GM21529 (cell line): ENCODE data around the gene PKP2.

Experiments
- ATAC-seq: cut with Tn5 transposase; IDR thresholded peaks from one replicate; pipeline ENCODE4 v1.9.1; 2021; ENCODE audit not compliant: unreplicated experiment

The PKP2 gene

DNA sequence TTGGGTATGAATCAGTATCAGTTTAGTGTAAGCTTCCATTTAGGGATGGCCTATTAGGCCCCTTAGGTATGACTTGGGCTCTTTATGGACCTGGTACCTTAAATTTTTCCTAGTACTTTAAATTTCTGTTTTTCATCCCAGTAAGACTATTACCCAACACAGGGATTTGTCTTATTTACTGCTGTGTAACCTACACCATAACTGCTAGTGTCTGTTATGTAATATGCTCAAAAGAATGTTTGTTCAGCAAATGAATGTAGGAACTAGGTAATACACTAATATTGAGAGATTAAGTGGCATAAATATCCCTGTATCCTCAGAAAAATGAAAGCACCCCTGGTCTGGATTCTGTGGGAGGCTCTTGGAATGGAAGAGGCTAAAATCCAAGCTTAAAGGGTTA lies 77.2 kb downstream of the PKP2 start:
- ATAC-seq: no peak

DNA sequence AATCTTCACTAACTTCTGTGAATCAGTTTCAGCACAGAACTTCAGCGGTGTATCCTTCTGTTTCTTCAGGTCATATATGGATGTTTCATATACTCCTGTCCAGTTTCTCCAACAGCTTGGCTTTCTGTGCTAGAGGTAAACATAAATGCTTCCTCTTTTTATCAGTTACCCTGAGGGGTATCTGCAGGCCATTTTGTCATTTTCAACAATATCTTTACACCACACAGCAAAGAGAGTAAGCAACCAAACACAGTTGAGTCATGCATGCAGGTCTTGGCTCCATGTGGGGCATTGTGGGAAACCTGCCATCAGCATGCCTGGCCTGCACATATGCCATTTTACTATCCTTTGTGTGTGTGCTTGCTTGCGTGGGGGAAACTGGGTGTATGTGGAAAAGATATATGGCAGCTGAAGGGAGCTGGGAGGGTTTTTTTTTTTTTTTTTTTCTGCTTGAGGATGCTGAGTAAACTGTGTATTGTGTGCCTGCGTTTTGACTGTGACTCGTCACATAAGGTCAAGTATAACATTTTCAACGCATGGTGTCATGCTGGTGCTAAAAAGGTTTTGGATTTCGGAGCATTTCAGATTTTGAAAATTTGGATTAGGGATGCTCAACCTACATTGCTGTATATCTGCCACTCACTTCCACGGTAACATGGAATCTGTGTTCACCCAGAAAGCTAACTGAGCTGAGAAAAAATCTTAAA lies 84.7 kb downstream of the PKP2 start:
- ATAC-seq: no peak

DNA sequence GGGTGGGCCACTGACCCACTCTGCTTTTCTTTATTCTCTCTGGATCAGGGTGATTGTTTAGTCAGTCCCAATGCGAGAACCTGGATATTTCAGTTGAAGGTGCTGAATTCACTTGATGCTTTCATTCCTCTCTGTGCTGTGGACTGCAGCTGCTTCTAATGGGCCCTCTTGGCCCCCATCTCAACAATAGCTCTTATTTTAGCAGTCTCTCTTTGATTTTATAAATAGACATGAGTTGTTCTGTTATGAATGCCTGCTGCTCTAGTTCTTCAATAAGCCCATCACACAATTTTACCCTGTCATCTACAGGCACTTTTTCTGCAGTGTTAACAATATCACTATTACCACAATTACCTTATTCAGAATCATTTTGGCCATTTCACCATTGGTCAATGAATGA lies 86.7 kb downstream of the PKP2 start:
- no peak for ATAC-seq

DNA sequence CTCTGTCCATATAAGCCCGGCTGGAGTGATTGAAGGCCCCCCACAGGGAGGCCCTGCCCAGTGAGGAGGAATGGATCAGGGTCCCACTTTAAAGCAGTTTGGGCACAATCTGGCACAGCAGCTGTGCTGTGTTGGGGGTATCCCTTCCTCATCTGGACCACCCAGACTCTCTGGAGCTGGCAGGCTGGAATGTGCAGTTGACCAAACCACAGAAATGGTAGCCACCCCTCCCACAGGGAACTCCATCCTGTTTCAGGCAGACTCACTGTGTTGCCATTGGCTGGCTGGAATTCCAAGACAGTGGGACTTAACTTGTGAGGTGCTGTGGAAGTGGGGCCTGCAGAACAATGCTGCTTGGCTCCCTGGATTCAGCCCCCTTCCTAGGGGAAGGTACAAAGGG lies 87.4 kb downstream of the PKP2 start:
- no peak for ATAC-seq

DNA sequence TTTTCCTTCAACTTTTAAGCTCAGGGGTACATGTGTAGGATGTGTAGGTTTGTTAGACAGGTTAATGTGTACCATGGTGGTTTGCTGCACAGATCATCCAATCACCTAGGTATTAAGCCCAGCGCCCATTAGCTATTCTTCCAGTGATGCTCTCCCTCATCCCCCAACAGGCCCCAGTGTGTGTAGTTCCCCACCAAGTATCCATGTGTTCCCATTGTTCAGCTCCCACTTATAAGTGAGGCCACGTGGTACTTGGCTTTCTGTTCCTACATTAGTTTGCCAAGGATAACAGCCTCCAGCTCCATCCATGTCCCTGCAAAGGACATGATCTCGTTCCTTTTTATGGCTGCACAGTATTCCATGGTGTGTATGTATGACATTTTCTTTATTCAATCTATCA lies 92.3 kb downstream of the PKP2 start:
- no peak for ATAC-seq

DNA sequence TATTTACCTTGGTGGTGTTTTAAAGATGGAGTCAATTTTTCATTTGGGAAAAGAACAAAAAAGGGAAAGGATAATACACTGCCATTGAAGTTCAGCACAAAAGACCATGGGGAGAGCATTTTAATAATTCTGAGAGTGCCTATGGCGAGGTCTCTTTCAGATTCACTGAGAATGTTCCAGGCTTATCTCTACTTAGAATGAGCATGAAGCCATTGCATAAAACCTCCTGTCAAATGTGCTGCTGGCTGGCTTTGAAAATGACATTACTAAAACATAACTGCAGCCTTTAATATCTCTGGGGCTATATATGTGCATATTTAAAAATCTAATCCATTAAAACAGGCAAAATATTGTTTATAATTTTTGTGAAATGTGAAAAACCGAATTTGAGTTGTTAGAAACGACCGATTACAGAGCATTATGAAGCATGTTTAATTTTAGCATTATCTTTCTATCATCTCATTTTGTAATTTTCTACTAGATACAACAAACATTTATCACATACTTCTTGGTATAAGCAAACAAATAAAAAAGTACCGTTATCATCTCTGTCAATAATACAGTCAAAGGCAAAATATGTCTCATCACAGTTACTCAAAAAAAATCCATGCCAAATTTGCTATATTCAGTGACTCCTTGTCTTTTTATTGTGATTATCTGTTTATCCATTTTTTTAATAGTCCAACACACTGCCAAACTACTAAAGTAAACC lies 95.2 kb downstream of the PKP2 start:
- ATAC-seq: no peak

DNA sequence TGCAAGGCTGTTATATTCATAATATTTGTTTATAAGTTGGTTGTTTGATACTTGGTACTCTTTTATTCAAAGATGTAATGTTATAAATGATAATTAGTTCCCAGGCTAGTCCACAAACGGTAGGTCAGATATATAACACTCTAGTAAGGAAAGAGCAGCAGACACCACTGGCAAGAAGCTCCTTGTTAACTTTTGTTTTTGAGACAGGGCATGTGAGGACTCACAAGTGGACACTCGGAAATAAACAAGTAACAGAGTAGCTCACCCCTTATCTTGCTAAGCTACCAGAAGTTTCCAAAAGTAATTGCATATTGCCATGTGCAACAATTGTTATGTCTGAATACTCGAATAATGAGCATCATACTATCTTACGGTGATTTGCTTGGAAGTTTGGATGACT lies 102.3 kb downstream of the PKP2 start:
- no peak for ATAC-seq

DNA sequence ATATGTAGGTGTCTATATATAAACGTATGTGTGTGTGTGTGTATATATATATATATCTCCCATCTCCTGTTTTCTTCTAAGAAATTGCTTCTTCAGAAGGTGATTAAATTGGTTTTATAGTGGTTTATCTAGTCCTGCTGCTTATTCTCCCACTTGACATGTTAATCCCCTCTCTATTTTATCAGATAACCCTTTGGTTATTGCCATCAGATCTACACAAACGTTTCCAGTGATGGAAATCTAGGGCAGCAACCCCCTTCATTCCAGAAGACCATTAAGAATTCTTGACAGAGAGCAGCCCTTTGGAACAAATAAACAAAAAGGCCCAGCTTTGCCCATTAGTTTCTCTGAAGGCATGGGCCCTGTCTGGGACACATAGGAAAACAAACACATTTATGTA lies 106.7 kb downstream of the PKP2 start:
- ATAC-seq: no peak

DNA sequence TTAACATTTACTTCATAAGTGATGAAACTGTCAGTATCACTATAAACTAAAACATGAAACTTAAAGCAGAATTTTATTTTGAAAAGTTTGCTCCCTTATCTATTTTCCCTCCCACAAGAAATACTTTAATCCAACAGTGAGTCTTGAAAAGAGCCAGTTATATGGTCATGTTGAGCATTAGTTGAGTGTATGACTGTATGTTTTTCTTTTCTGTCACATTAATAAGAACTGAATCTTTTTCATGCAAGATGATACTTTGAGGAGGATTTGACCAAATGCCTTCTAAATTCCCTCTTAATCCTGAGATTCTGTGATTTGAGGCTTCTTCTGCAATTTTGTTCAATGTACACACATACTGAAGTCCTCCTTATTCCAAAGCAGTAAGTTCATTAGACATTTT lies 107.1 kb downstream of the PKP2 start:
- no peak for ATAC-seq

DNA sequence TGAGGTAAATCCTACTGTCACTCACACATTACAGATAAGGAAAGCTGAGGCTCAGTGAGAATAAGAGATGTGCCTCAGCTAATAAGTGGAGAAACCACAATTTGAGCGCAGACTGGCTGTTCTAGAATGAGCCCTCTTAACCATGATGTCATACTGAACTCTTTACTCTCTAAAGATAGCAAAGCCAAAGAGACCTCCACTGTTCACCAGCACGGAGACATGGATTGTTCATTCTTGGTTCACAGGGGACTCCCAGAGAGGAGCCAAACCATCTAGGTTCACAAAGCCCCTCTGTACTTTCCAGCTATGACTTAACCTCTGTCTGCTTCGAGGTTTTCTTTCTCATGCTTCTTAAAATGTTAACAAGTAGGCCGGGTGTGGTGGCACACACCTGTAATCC lies 108.2 kb downstream of the PKP2 start:
- ATAC-seq: no peak

DNA sequence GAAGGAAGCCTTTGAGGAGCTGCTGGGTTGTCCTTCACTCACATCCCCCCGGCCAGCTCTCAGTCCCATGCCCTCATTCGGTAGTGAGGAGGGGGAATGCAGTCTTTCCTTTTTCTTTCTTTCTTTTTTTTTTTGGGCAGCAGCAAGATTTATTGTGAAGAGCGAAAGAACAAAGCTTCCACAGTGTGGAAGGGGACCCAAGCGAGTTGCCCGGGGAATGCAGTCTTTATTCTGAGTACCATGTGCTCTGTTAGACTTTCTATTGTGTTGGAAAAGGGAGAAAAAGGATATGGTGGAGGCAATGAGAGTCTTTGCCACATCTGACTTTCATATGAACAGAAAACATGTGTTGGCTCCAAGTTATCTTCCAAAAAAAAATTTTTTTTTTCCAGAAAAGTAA lies 111.0 kb downstream of the PKP2 start:
- no peak for ATAC-seq

DNA sequence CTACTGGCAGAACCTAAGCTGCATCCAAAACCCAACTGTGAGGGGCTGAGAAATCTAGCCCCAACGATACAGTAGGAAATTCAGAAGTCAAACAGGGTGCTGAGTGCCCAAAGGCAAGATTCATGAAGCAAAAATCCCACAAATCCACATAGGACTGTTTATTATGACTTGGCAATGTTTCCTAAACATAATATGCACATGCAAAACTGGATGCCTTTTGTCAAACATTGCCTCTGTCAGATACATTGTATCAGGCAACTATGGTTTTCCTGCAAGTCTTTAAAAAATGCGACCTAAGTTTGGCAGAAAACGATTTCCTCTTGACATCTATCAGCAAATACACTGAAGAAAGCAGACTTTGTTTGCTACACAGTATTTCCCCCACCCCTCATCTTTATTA lies 113.5 kb downstream of the PKP2 start:
- ATAC-seq: no peak

DNA sequence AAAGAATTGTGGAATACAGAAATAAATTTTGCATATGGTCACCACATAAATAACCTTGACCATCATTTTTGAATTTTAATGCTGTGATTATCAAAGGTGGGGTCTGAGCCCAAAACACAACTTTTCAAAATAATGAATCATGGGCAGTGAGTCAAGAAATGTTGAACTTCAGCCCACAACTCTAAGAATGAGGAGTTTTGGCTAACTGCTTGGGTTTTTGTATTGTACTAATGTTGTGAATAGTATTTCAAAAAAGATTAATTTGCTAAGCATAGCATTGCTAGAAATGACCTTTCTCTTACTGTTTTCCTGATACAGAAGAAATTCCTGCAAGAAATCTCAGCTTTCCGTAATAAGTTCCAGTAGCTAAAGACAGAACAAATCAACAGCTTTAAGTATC lies 116.5 kb downstream of the PKP2 start:
- no peak for ATAC-seq

DNA sequence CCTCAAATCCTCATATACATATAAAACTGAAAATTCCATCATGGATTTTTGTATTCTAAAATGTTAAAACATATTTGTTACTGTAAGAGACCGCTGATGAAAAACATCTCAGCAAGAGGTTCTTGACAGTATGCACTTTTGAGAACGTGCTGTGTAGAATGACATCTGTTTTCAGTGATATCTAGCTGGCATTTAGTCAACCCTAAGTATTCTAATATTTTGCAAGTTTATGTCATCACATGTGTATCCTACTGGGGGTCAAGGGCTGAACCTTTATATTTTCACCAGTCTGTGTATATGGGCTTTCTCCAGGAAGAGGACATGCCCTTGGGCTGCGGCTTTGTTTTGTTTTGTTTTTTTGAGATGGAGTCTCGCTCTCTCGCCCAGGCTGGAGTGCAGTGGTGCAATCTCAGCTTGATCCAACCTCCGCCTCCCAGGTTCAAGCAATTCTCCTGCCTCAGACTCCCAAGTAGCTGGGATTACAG lies 118.8 kb downstream of the PKP2 start:
- no peak for ATAC-seq

DNA sequence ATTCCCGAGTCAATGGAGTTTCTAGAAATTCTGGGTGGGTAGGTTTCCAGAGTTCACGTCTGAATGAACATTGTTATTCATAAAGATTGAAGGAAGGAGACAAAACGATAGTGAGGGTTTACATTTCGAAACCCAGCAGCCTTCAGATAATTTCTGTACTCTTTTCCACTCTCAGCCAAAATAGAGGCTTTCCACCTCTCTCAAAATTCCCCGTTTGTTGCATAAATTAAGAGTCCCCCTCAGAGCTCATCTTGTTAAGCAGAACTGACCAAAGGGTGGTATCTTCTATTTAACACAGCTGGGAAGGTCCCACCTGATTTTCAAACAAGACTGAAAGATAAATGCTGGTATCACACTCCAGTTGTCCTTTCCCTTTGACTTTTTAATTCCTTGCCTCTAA lies 119.4 kb downstream of the PKP2 start:
- peak; percentile 92 for ATAC-seq

DNA sequence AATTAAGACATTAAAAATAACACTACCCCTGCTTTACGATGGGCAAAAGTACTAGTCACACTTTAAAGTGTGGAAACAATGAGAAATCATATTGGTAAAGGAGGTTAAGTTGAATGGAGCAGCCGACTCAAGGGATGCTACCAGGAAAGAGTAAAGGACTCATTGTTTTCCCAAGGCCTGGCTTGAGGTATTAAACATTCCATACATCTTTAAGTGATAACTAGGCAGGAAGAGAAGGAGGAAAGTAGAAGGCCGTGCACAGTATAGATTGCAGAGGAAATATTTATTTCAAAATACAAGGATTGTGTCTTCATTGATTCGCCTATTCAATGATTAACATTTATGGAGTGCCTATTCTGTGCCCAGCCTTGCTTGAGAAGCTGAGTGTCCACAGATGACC lies 120.3 kb downstream of the PKP2 start:
- no peak for ATAC-seq

DNA sequence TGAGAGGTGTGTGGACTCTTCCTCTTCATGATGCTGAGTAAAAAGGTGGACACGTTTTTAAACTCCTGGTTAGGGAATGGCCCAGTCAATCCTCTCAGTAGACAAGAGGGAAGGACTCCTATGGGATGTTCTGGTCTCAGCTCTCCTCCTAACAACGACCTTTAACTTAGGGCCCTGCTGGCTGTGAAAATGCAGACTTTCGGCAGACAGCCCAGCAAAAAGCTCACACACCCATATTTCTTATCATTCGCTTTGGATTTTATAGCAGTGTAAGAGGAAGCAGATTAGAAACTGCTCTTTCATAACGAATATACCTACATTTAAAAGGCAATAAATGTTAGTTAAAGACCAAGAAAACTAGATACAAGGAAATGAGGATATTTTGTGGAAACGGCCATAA lies 122.9 kb downstream of the PKP2 start:
- ATAC-seq: no peak

DNA sequence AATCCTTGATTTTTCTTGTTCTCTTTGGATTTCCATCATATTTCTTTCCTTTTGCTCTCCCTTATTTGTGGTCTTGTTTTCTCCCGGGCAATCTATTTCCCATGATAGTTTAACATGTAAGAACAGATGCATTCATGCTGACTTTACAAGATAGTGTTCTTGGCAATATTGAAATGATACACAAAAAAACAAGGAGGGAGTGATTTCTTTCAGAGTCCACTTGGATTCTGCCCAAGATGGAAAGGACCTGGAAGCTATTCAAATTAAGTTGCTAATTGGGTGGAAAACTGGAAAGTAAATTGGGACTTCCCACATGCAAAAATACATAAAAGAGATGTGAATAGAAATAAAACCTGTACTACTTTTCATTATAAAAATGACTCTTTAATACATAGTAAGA lies 126.4 kb downstream of the PKP2 start:
- no peak for ATAC-seq

DNA sequence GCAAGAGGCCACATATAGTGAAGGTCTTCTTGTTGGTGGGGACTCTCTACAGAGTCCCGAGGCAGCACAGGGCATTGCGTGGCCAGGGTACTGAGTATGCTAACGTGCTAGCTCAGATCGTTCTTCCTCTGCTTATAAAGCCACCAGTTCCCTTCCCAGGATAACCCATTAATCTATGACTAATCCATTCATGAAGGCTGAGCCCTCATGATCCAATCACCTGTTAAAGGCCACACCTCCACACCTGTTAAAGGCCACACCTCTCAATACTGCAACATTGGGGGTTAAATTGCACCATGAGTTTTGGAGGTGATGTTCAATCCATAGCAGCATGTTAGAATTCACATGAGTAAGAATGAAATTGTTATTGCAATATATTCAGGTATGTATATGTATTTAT lies 128.1 kb downstream of the PKP2 start:
- ATAC-seq: no peak

DNA sequence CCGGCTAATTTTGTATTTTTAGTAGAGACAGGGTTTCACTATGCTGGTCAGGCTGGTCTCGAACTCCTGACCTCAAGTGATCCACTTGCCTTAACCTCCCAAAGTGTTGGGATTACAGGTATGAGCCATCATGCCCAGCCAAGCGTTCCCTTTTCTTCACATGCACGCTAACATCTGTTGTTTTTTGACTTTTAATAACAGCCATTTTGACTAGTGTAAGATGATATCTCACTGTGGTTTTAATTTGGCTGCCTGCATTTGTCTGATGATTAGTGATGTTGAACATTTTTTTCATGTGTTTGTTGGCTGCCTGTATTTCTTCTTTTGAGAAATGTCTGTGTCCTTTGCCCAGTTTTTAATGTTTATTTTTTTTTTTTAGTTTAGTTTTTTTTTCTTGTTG lies 130.7 kb downstream of the PKP2 start:
- ATAC-seq: no peak

DNA sequence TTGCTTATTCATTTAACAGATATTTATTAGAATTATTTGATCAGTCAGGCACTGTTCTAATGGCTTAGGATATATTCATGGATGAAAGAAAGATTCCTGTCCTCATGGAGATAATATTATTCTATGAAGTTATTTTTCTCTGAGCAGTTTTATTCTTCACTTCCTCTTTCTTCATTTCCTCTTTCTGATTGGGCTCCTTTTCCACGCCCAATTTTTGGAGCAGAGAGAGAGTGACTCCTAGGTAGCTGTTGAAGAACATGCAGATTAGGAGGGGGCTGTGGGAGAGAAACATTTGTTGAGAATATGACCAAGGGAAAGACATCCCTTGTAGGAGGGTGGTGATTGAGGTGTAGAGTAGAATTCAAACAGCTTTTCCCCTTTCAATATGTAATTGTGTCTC lies 134.9 kb downstream of the PKP2 start:
- ATAC-seq: peak; percentile 70

DNA sequence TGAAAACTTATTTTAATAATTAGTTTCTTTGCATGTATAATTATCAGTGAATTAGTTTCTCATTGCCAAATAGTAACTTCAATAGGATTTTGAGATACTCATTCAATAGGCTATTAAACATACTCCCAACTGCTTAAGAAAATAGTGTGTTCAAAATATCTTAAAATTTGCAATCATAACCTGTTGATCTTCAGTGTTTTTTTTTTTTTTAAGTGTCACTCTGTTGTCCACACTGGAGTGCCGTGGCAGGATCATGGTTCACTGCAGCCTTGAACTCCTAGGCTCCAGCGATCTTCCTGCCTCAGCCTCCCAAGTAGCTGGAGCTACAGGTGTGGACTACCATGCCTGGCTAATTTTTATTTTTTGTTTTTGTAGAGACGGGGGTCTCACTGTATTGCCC lies 139.4 kb downstream of the PKP2 start:
- no peak for ATAC-seq
